Retinal pigment epithelial cell (primary cell): Measurements from ENCODE around the gene UNC13B.

Experiments
- DNase-seq: peaks from one replicate; pipeline ENCODE4 v3.0.0-alpha.2; 2010; ENCODE audit warnings: low read depth
- H3K4me3 ChIP-seq: 2 replicates; pipeline ENCODE4 v1.5.1; 2011; ENCODE audit warnings: mild to moderate bottlenecking, low read length, control low read depth, moderate library complexity
- CTCF ChIP-seq: conservative IDR thresholded peaks from 2 replicates; pipeline ENCODE4 v1.5.1; 2011; ENCODE audit warnings: low read depth, low read length, control low read depth, inconsistent platforms

The UNC13B gene

GRCh38 chr9:35186524-35186923 is 24.7 kb downstream of the UNC13B start:
- TF ChIP-seq CTCF = no peak
- H3K4me3 ChIP-seq = no peak overlapping the region
- no peak for DNase-seq

GRCh38 chr9:35190203-35190602 is 28.4 kb downstream of the UNC13B start:
- TF ChIP-seq CTCF = no peak
- no peak for DNase-seq
- H3K4me3 ChIP-seq = no peak overlapping the region

DNA sequence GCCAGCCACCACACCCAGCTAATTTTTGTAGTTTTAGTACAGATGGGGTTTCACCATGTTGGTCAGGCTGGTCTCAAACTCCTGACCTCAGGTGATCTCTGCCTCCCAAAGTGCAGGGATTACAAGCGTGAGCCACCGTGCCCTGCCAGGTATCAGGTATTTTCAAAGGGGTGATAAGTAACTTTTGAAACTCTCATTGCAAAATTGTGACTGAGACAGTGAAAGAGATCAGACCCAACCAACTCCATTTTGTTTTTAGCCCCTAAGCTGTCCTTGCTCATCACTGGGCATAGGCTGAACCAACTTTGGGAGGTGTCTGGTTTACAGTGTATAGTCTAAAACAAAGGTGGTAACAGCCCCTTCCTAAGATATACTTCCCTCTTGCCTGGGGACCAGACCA is 29.3 kb downstream of the UNC13B start:
- no peak overlapping the region for H3K4me3 ChIP-seq
- TF ChIP-seq CTCF = no peak

GRCh38 chr9:35193762-35194161 is 32.0 kb downstream of the UNC13B start:
- no peak for DNase-seq
- no peak overlapping the region for H3K4me3 ChIP-seq
- no peak for TF ChIP-seq CTCF

More for the DNA sequence above, 29.3 kb downstream of the UNC13B start:
- DNase-seq = no peak

- TF ChIP-seq CTCF = no peak
- no peak for DNase-seq
- H3K4me3 ChIP-seq = no peak overlapping the region
Observed at GRCh38 chr9:35195683-35196082, 33.9 kb downstream of the UNC13B start.

DNA sequence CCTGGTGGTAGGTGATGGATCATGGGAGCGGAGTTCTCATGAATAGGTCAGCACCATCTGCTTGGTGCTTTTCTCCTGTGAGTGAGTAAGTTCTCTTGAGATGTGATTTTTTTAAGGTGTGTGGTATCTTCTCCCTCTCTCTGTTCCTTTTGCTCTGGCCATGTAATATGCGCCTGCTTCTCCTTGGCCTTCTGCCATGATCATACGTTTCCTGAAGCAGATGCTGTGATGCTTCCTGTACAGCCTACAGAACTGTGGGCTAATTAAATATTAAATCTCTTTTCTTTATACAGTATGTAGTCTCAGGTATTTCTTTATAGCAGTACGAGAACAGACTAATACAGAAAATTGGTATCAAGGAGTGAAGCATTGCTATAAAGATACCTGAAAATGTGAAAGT is 36.4 kb downstream of the UNC13B start:
- no peak overlapping the region for H3K4me3 ChIP-seq
- DNase-seq = no peak
- TF ChIP-seq CTCF = no peak

GRCh38 chr9:35203528-35203927 is 41.7 kb downstream of the UNC13B start:
- H3K4me3 ChIP-seq = no peak overlapping the region
- no peak for DNase-seq
- TF ChIP-seq CTCF = no peak
